Measurements from ENCODE around the gene PSG1. TPM values are rescaled to one million over a fixed set of nuclear protein-coding genes. Genes with fewer than 3 reads are reported as not detected.
"Not testable (repeated sequence)": the region's sequence is repeated elsewhere in the genome, so short reads cannot be mapped to it uniquely, and the experiment has no call there.

PSG1 gene
- total RNA-seq, 1 experiment from 2014 or later = not detected

GRCh38 chr19:42831221-42832019, 48.1 kb downstream of the PSG1 start (continued):
- TF ChIP-seq YY1 (IDR thresholded peaks at IDR 0.05; ENCODE audit: extremely low read depth, insufficient replicate concordance, low read depth, low read length) (no peak), ZNF274 (IDR thresholded peaks at IDR 0.05; ENCODE audit: low read depth, low read length) (no peak), TCF7L2 (IDR thresholded peaks at IDR 0.05; ENCODE audit: borderline replicate concordance, extremely low read depth, insufficient read depth, insufficient read length) (no peak)

DNA sequence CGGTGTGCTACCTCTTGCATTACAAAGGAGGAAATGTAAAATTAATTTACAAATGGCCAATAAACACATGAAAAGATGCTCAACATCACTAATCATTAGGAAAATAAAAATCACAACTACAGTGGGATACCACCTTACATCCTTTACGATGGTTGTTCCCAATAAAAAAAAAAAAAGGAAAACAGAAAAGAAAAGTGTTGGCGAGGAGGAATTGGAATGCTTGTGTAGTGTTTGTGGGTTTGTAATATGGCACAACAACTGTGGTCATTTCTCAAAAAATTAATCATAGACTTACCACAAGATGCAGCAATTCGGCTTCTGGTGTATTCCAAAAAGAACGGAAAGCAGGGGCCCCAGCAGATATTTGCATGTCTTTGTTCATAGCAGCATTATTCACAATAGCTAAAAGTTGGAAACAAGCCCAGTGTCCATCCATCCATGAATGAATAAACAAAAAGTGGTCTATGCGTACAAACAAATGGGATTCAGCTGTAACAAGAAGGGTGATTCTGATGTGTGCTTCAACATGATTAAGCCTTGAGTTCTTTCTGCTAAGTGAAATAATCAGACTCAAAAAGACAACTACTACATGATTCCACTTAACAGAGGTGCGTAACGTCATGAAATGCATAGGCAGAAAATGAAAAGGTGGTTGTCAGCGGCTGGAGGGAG, 58.1 kb downstream of the PSG1 start:
- H4K20me1 ChIP-seq (ENCODE audit: insufficient read depth); H3K27me3 ChIP-seq (ENCODE audit: insufficient read depth, low read length); POLR2A ChIA-PET; DNase-seq (ENCODE audit: low read depth, low spot score); H3K4me1 ChIP-seq (ENCODE audit: control insufficient read depth in 1 of 2, insufficient read depth in 2 of 2, low read length in 2 of 2); BruUV-seq (replicated peaks); H3K36me3 ChIP-seq (ENCODE audit: control insufficient read depth in 1 of 2, insufficient read depth in 2 of 2, low read length in 2 of 2); H3K9me2 ChIP-seq (ENCODE audit: insufficient read depth); intact Hi-C loops (cut with micrococcal nuclease); H3K4me3 ChIP-seq (replicated peaks in 1 of 2; ENCODE audit: low read depth in 1 of 2, low read length in 2 of 2); H3K27ac ChIP-seq (ENCODE audit: low read depth, low read length); H3K9me3 ChIP-seq (ENCODE audit: control insufficient read depth in 1 of 2, insufficient read depth in 1 of 2, low read depth in 1 of 2, low read length in 2 of 2); H2AFZ ChIP-seq (ENCODE audit: low read depth, low read length, poor library complexity, severe bottlenecking); H3K79me2 ChIP-seq (ENCODE audit: insufficient read depth, low read length); CTCF ChIA-PET; ATAC-seq; H3K4me2 ChIP-seq (ENCODE audit: low read length); RAD21 ChIA-PET (ENCODE audit: low non-redundant PET in 1 of 2, low total read pairs in 2 of 2, uncharacterized antibody in 2 of 2, unreplicated experiment in 2 of 2); H3K9ac ChIP-seq (ENCODE audit: low read length): not testable (repeated sequence)

DNA sequence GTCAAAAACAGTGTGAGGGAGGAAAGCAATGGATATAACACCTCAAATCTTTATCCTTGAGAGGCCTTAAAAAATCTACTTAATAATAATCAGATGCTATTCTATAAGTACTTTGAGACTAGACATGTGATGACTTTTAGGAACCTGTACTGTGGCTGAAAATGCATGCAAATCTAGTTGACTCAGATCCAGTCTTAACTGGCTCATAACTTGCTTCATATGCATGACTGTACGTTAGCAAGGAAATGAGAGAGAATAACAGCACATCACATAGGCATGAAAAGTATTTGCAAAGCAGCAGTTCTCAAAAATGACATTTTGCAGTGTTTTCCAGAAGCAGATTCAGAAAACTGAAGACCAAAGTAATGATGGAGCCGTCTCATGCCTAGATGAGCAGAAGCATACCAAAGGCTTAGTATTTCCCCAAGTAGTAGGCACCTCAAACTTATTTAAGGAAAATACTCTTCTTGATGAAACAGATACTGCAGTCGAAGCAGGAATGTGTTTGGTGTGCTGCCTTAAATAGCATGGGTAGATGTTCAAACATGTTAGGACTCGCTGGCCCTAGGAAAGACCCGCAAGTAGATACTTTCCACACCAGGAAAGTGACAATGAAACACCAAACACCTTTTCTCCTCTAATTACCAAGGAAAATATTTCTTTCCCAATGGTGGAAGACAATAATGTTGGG, 59.4 kb downstream of the PSG1 start:
- H3K9me2 ChIP-seq (ENCODE audit: insufficient read depth); RAD21 ChIA-PET (ENCODE audit: low non-redundant PET in 1 of 2, low total read pairs in 2 of 2, uncharacterized antibody in 2 of 2, unreplicated experiment in 2 of 2); ATAC-seq; H3K4me3 ChIP-seq (replicated peaks in 1 of 2; ENCODE audit: low read depth in 1 of 2, low read length in 2 of 2); H3K4me1 ChIP-seq (ENCODE audit: control insufficient read depth in 1 of 2, insufficient read depth in 2 of 2, low read length in 2 of 2); DNase-seq (ENCODE audit: low read depth, low spot score); H3K4me2 ChIP-seq (ENCODE audit: low read length); POLR2A ChIA-PET; H3K9ac ChIP-seq (ENCODE audit: low read length); CTCF ChIA-PET; H3K36me3 ChIP-seq (ENCODE audit: control insufficient read depth in 1 of 2, insufficient read depth in 2 of 2, low read length in 2 of 2); H3K79me2 ChIP-seq (ENCODE audit: insufficient read depth, low read length); H3K9me3 ChIP-seq (ENCODE audit: control insufficient read depth in 1 of 2, insufficient read depth in 1 of 2, low read depth in 1 of 2, low read length in 2 of 2); BruUV-seq (replicated peaks); H4K20me1 ChIP-seq (ENCODE audit: insufficient read depth); intact Hi-C loops (cut with micrococcal nuclease); H3K27ac ChIP-seq (ENCODE audit: low read depth, low read length); H2AFZ ChIP-seq (ENCODE audit: low read depth, low read length, poor library complexity, severe bottlenecking); H3K27me3 ChIP-seq (ENCODE audit: insufficient read depth, low read length): not testable (repeated sequence)

Data from HCT116 (cell line).